AG04449 (cell line): ENCODE measurements around the gene PRKG1.

Source experiments
- CTCF ChIA-PET: fragments of 350-600 bp; formaldehyde crosslinking; extraction: SDS; loops from one replicate; lab custom pipeline; 2021; ENCODE audit warnings: antibody characterized with exemption; lab: Yijun Ruan, JAX
- POLR2A ChIA-PET: fragments of 400-600, 350-600 bp; formaldehyde crosslinking; extraction: SDS; loops from one replicate; lab custom pipeline; 2020; ENCODE audit warnings: antibody characterized with exemption, inconsistent platforms; lab: Yijun Ruan, JAX
- DNase-seq: peaks from one replicate; pipeline ENCODE4 v3.0.0-alpha.2; 2010; ENCODE audit warnings: low read depth, low spot score
- H3K4me3 ChIP-seq: 2 replicates; pipeline ENCODE4 v1.5.1; 2011; ENCODE audit warnings: low read depth, mild to moderate bottlenecking, control low read depth, low read length
- CTCF ChIP-seq: IDR thresholded peaks from one replicate; pipeline ENCODE4 v1.5.1; 2011; ENCODE audit warnings: mild to moderate bottlenecking, moderate library complexity, low read length, control low read depth, inconsistent platforms; ENCODE audit not compliant: insufficient read depth; ENCODE audit errors: missing control alignments

Gene PRKG1

GRCh38 chr10:51700228-51700817 lies 626.0 kb downstream of the PRKG1 start:
- TF ChIP-seq CTCF, result no peak
- ChIA-PET CTCF (interaction anchor here (5.1 kb wide), 1 partner anchor 261 kb away, joined by 23 read pairs; no protein-coding TSS in a partner anchor), POLR2A (no interaction called here)
- DNase-seq, result no peak
- H3K4me3 ChIP-seq, result peak overlapping the region; percentile 86

- TF ChIP-seq CTCF, result no peak
- ChIA-PET CTCF (no interaction called here), POLR2A (no interaction called here)
- H3K4me3 ChIP-seq, result no peak overlapping the region
- no peak for DNase-seq
Measured at GRCh38 chr10:51705774-51706173, 631.5 kb downstream of the PRKG1 start.

- no peak overlapping the region for H3K4me3 ChIP-seq
- ChIA-PET CTCF (no interaction called here), POLR2A (no interaction called here)
- DNase-seq, result no peak
- TF ChIP-seq CTCF, result no peak
Measured at GRCh38 chr10:51706225-51706624, 631.9 kb downstream of the PRKG1 start.

- POLR2A ChIA-PET, result no interaction called here
- no peak for TF ChIP-seq CTCF
- CTCF ChIA-PET, result interaction anchor here (0.6 kb wide), 1 partner anchor 31 kb away, joined by 3 read pairs; no protein-coding TSS in a partner anchor
- no peak for DNase-seq
- no peak overlapping the region for H3K4me3 ChIP-seq
Measured at GRCh38 chr10:51707392-51707791, 633.1 kb downstream of the PRKG1 start.

- DNase-seq, result no peak
- ChIA-PET POLR2A (no interaction called here), CTCF (no interaction called here)
- H3K4me3 ChIP-seq, result no peak overlapping the region
- no peak for TF ChIP-seq CTCF
Measured at GRCh38 chr10:51707821-51708424, 633.6 kb downstream of the PRKG1 start.

- ChIA-PET CTCF (interaction anchor here (0.7 kb wide), 1 partner anchor 252 kb away, joined by 3 read pairs; no protein-coding TSS in a partner anchor), POLR2A (no interaction called here)
- TF ChIP-seq CTCF, result no peak
- no peak overlapping the region for H3K4me3 ChIP-seq
- DNase-seq, result no peak
Measured at GRCh38 chr10:51708609-51709008, 634.3 kb downstream of the PRKG1 start.
